Mesenchymal stem cell (in vitro differentiated cells and primary cell): ENCODE measurements around the gene CDH12.

ENCODE experiments used
- DNase-seq: peaks from one replicate; pipeline ENCODE4 v3.0.0-alpha.2; 2013
- H2AFZ ChIP-seq: one replicate; pipeline ENCODE4 v1.6.1; 2013; ENCODE audit warnings: low read depth, mild to moderate bottlenecking, control low read depth, inconsistent platforms, low read length, moderate library complexity
- H2AK5ac ChIP-seq: 2 replicates; pipeline ENCODE4 v1.6.1; 2013; ENCODE audit warnings: low read length, moderate library complexity, mild to moderate bottlenecking, inconsistent platforms; ENCODE audit not compliant: severe bottlenecking
- H2BK120ac ChIP-seq: one replicate; pipeline ENCODE4 v1.6.1; 2013; ENCODE audit warnings: low read depth, mild to moderate bottlenecking, inconsistent platforms, low read length, moderate library complexity
- H2BK12ac ChIP-seq, 2 experiments: one replicate each; pipeline ENCODE4 v1.6.1; 2013; ENCODE audit warnings: inconsistent platforms in 2 of 2, low read length in 2 of 2, mild to moderate bottlenecking in 2 of 2, moderate library complexity in 2 of 2, control low read depth in 1 of 2
- H2BK15ac ChIP-seq: one replicate; pipeline ENCODE4 v1.6.1; 2013; ENCODE audit warnings: mild to moderate bottlenecking, low read depth, inconsistent platforms; ENCODE audit not compliant: poor library complexity, severe bottlenecking
- H2BK5ac ChIP-seq: 2 replicates; pipeline ENCODE4 v1.6.1; 2013; ENCODE audit warnings: low read depth, mild to moderate bottlenecking, low read length, control low read depth, inconsistent platforms; ENCODE audit not compliant: poor library complexity, severe bottlenecking
- H3K14ac ChIP-seq, 2 experiments: one replicate each; pipeline ENCODE4 v1.6.1; 2013; ENCODE audit warnings: inconsistent platforms in 2 of 2, low read length in 2 of 2, control low read depth in 1 of 2, mild to moderate bottlenecking in 1 of 2, moderate library complexity in 1 of 2
- H3K18ac ChIP-seq, 2 experiments: one replicate each; pipeline ENCODE4 v1.6.1; 2013; ENCODE audit warnings: inconsistent platforms in 2 of 2, low read length in 2 of 2, control low read depth in 1 of 2, low read depth in 1 of 2, mild to moderate bottlenecking in 1 of 2
- H3K23ac ChIP-seq, 2 experiments: one replicate each; pipeline ENCODE4 v1.6.1; 2013; ENCODE audit warnings: inconsistent platforms in 2 of 2, low read length in 2 of 2, mild to moderate bottlenecking in 2 of 2, moderate library complexity in 2 of 2, control low read depth in 1 of 2
- H3K27ac ChIP-seq: 2 replicates; pipeline ENCODE4 v1.5.1; 2013; ENCODE audit warnings: mild to moderate bottlenecking, moderate library complexity, low read length, control low read depth, inconsistent platforms; ENCODE audit not compliant: poor library complexity, severe bottlenecking
- H3K27me3 ChIP-seq, 2 experiments: 2 replicates each; pipeline versions ENCODE4 v1.6.1 to v1.7.0; 2013; ENCODE audit warnings: low read length in 2 of 2, mild to moderate bottlenecking in 2 of 2, moderate library complexity in 2 of 2, control low read depth in 1 of 2, inconsistent platforms in 1 of 2; ENCODE audit not compliant: control insufficient read depth in 1 of 2, insufficient read depth in 1 of 2
- H3K36me3 ChIP-seq, 2 experiments: 2 replicates each; pipeline versions ENCODE4 v1.6.1 to v1.7.0; 2013; ENCODE audit warnings: low read length in 2 of 2, control low read depth in 1 of 2, inconsistent platforms in 1 of 2, low read depth in 1 of 2, mild to moderate bottlenecking in 1 of 2; ENCODE audit not compliant: insufficient read depth in 2 of 2, control insufficient read depth in 1 of 2
- H3K4ac ChIP-seq, 2 experiments: one replicate each; pipeline ENCODE4 v1.6.1; 2013; ENCODE audit warnings: inconsistent platforms in 2 of 2, low read length in 2 of 2, mild to moderate bottlenecking in 2 of 2, moderate library complexity in 2 of 2, control low read depth in 1 of 2, low read depth in 1 of 2
- H3K4me1 ChIP-seq: 2 replicates; pipeline ENCODE4 v1.6.1; 2013; ENCODE audit warnings: low read depth, low read length, control low read depth; ENCODE audit not compliant: control insufficient read depth, insufficient read depth
- H3K4me2 ChIP-seq: 2 replicates; pipeline ENCODE4 v1.6.1; 2013; ENCODE audit warnings: low read length, mild to moderate bottlenecking, inconsistent platforms; ENCODE audit not compliant: poor library complexity, severe bottlenecking
- H3K4me3 ChIP-seq, 2 experiments: 2 replicates each; pipeline versions ENCODE4 v1.5.1 to v1.7.0; 2013; ENCODE audit warnings: low read length in 2 of 2, mild to moderate bottlenecking in 2 of 2, control low read depth in 1 of 2, low read depth in 1 of 2; ENCODE audit not compliant: insufficient read depth in 1 of 2
- H3K79me1 ChIP-seq: replicated peaks from 2 replicates; pipeline ENCODE4 v1.6.1; 2013; ENCODE audit warnings: mild to moderate bottlenecking, control low read depth, low read length, inconsistent platforms; ENCODE audit not compliant: poor library complexity, severe bottlenecking
- H3K9ac ChIP-seq: 2 replicates; pipeline ENCODE4 v1.7.0; 2013; ENCODE audit warnings: mild to moderate bottlenecking, low read length, moderate library complexity
- H3K9me3 ChIP-seq: 2 replicates; pipeline ENCODE4 v1.7.0; 2013; ENCODE audit warnings: mild to moderate bottlenecking, low read length; ENCODE audit not compliant: control insufficient read depth
- H4K8ac ChIP-seq: one replicate; pipeline ENCODE4 v1.6.1; 2013; ENCODE audit warnings: inconsistent platforms, mild to moderate bottlenecking, low read length, moderate library complexity
- H4K91ac ChIP-seq: one replicate; pipeline ENCODE4 v1.6.1; 2013; ENCODE audit warnings: mild to moderate bottlenecking, low read length, inconsistent platforms
- WGBS: methylation state at CpG from one replicate; pipeline ENCODE4 v1.1.7; 2013; ENCODE audit warnings: mixed read lengths; 5-methylcytosine and 5-hydroxymethylcytosine counted together

CDH12 gene

GRCh38 chr5:22844636-22845035 is 8.5 kb downstream of the CDH12 start:
- no peak overlapping the region for H3K14ac ChIP-seq

GRCh38 chr5:22844155-22844554 is 9.0 kb downstream of the CDH12 start:
- Histone ChIP-seq H3K4ac (no peak overlapping the region), H3K9me3 (no peaks in the 10 kb centered on the region), H3K23ac (no peak overlapping the region), H4K8ac (no peak overlapping the region), H2BK12ac (no peak overlapping the region), H4K91ac (no peak overlapping the region), H2AK5ac (no peak overlapping the region), H3K79me1 (no peaks in the 10 kb centered on the region), H3K36me3 (no peaks in the 10 kb centered on the region), H3K14ac (no peak overlapping the region), H3K4me3 (no peak overlapping the region), H3K18ac (no peak overlapping the region), H3K27me3 (no peaks in the 10 kb centered on the region), H2AFZ (no peak overlapping the region), H2BK5ac (no peak overlapping the region), H2BK120ac (no peak overlapping the region), H3K27ac (no peak overlapping the region), H3K4me2 (no peak overlapping the region), H3K4me1 (no peaks in the 10 kb centered on the region), H3K9ac (no peak overlapping the region), H2BK15ac (no peak overlapping the region)
- no peak for DNase-seq
- WGBS: no CpG with 5 or more reads among the region's 1 CpG

More at GRCh38 chr5:22844636-22845035, 8.5 kb downstream of the CDH12 start:
- WGBS: 60% methylated on average over 1 of the region's 2 CpGs
- Histone ChIP-seq H3K27ac (no peak overlapping the region), H3K18ac (no peak overlapping the region), H3K4me1 (no peaks in the 10 kb centered on the region), H2AK5ac (no peak overlapping the region), H3K23ac (no peak overlapping the region), H3K27me3 (no peaks in the 10 kb centered on the region), H2BK120ac (no peak overlapping the region), H3K79me1 (no peaks in the 10 kb centered on the region), H3K4me3 (no peak overlapping the region), H2BK15ac (no peak overlapping the region), H3K9ac (no peak overlapping the region), H2BK5ac (no peak overlapping the region), H3K4ac (no peak overlapping the region), H2AFZ (no peak overlapping the region), H2BK12ac (no peak overlapping the region), H3K9me3 (no peaks in the 10 kb centered on the region), H4K91ac (no peak overlapping the region), H4K8ac (no peak overlapping the region), H3K36me3 (no peaks in the 10 kb centered on the region), H3K4me2 (no peak overlapping the region)
- no peak for DNase-seq

- Histone ChIP-seq H2BK12ac (no peak overlapping the region), H3K9ac (no peak overlapping the region), H2BK15ac (no peak overlapping the region), H2AFZ (no peak overlapping the region), H3K14ac (no peak overlapping the region), H4K91ac (no peak overlapping the region), H4K8ac (no peak overlapping the region), H3K79me1 (no peaks in the 10 kb centered on the region), H3K4me3 (no peak overlapping the region), H3K4ac (no peak overlapping the region), H3K27ac (no peak overlapping the region), H3K18ac (no peak overlapping the region), H3K36me3 (no peaks in the 10 kb centered on the region), H3K9me3 (no peaks in the 10 kb centered on the region), H3K4me2 (no peak overlapping the region), H2AK5ac (no peak overlapping the region), H2BK5ac (no peak overlapping the region), H3K23ac (no peak overlapping the region), H3K4me1 (no peaks in the 10 kb centered on the region), H2BK120ac (no peak overlapping the region), H3K27me3 (no peaks in the 10 kb centered on the region)
- WGBS: no CpG with 5 or more reads among the region's 2 CpGs
- no peak for DNase-seq
These were observed 10.6 kb downstream of the CDH12 start for GRCh38 chr5:22842574-22842973.

GRCh38 chr5:22837803-22838202 is 15.3 kb downstream of the CDH12 start:
- no peak overlapping the region for H3K27ac ChIP-seq
- no peak overlapping the region for H2AFZ ChIP-seq
- H3K23ac ChIP-seq: no peak overlapping the region
- H2BK5ac ChIP-seq: no peak overlapping the region
- no peaks in the 10 kb centered on the region for H3K4me1 ChIP-seq
- H3K79me1 ChIP-seq: no peaks in the 10 kb centered on the region
- WGBS: 95% methylated on average over 4 of the region's 4 CpGs
- no peak overlapping the region for H3K14ac ChIP-seq
- H3K4ac ChIP-seq: no peak overlapping the region
- H3K9me3 ChIP-seq: no peaks in the 10 kb centered on the region
- no peak overlapping the region for H4K8ac ChIP-seq
- no peak overlapping the region for H4K91ac ChIP-seq
- no peak overlapping the region for H2BK12ac ChIP-seq
- no peak overlapping the region for H2BK120ac ChIP-seq
- H3K18ac ChIP-seq: no peak overlapping the region
- H3K4me3 ChIP-seq: no peak overlapping the region
- no peak overlapping the region for H2AK5ac ChIP-seq
- H3K27me3 ChIP-seq: no peaks in the 10 kb centered on the region
- DNase-seq: no peak
- no peaks in the 10 kb centered on the region for H3K36me3 ChIP-seq
- no peak overlapping the region for H3K4me2 ChIP-seq
- H3K9ac ChIP-seq: no peak overlapping the region
- H2BK15ac ChIP-seq: no peak overlapping the region
